H1 (cell line): ENCODE results near the gene CAD.

Experiments used
- ATF3 ChIP-seq: IDR thresholded peaks from 2 replicates; pipeline ENCODE4 v1.6.1; 2011; ENCODE audit warnings: low read depth, mild to moderate bottlenecking, low read length; ENCODE audit not compliant: insufficient read depth
- CBX5 ChIP-seq: fragments of 300-800, 300-1000 bp; sonication (generic); IDR thresholded peaks from 2 replicates; pipeline ENCODE4 v1.7.1; 2016; ENCODE audit warnings: antibody characterized with exemption, low read length, low read depth
- CEBPB ChIP-seq: IDR thresholded peaks from 2 replicates; pipeline ENCODE4 v1.6.1; 2012; ENCODE audit warnings: low read depth, low read length
- CHD2 ChIP-seq: IDR thresholded peaks from 2 replicates; pipeline ENCODE4 v1.6.1; 2012; ENCODE audit warnings: low read length, improper control_type of control experiment
- CTCF ChIP-seq, 3 experiments: IDR thresholded peaks; 1 replicate in 2 of 3; 2 replicates in 1 of 3; pipeline versions ENCODE4 v1.5.1 to v1.6.1; 2011; ENCODE audit warnings: low read length in 3 of 3, mild to moderate bottlenecking in 3 of 3, inconsistent platforms in 2 of 3, low read depth in 1 of 3, moderate library complexity in 1 of 3; ENCODE audit not compliant: insufficient read depth in 1 of 3; ENCODE audit errors: control extremely low read depth in 1 of 3
- EZH2 ChIP-seq: fragments of 200-600 bp; sonication (generic); IDR thresholded peaks from 2 replicates; pipeline ENCODE4 v1.7.1; 2012; ENCODE audit warnings: low read depth, mild to moderate bottlenecking, moderate library complexity, low read length, inconsistent platforms; ENCODE audit not compliant: severe bottlenecking
- JUN ChIP-seq: IDR thresholded peaks from 2 replicates; pipeline ENCODE4 v1.6.1; 2011; ENCODE audit warnings: low read depth, mild to moderate bottlenecking, improper control_type of control experiment, low read length
- MAX ChIP-seq: IDR thresholded peaks from 2 replicates; pipeline ENCODE4 v1.6.1; 2012; ENCODE audit warnings: inconsistent platforms
- PHF8 ChIP-seq: fragments of 200-600 bp; sonication (generic); conservative IDR thresholded peaks from 2 replicates; pipeline ENCODE4 v1.7.1; 2012; ENCODE audit warnings: low read depth, mild to moderate bottlenecking, inconsistent platforms, low read length, moderate library complexity
- POLR2AphosphoS5 ChIP-seq: IDR thresholded peaks from 2 replicates; pipeline ENCODE4 v1.6.1; 2011; ENCODE audit warnings: low read depth, low read length
- RAD21 ChIP-seq, 2 experiments: IDR thresholded peaks in 1 of 2; conservative IDR thresholded peaks in 1 of 2; 2 replicates each; pipeline ENCODE4 v1.6.1; 2011; ENCODE audit warnings: low read depth in 2 of 2, low read length in 2 of 2, improper control_type of control experiment in 1 of 2, inconsistent platforms in 1 of 2, mild to moderate bottlenecking in 1 of 2, moderate library complexity in 1 of 2
- SIN3A ChIP-seq, 2 experiments: IDR thresholded peaks in 1 of 2; conservative IDR thresholded peaks in 1 of 2; 2 replicates each; pipeline ENCODE4 v1.6.1; 2011 to 2012; ENCODE audit warnings: low read length in 2 of 2, improper control_type of control experiment in 1 of 2, low read depth in 1 of 2, mild to moderate bottlenecking in 1 of 2
- TBP ChIP-seq: IDR thresholded peaks from 2 replicates; pipeline ENCODE4 v1.6.1; 2011; ENCODE audit warnings: low read depth, low read length, improper control_type of control experiment
- ZNF274 ChIP-seq: IDR thresholded peaks from 2 replicates; pipeline ENCODE4 v1.7.0; 2012; ENCODE audit warnings: low read length, borderline replicate concordance; ENCODE audit errors: extremely low read depth

GRCh38 chr2:27218614-27219013, 1.4 kb downstream of the CAD start:
- no peak for TF ChIP-seq JUN
- no peak for TF ChIP-seq CHD2
- no peak for TF ChIP-seq MAX
- TF ChIP-seq TBP: no peak
- TF ChIP-seq CTCF (IDR thresholded peaks at IDR 0.05; ENCODE audit: control extremely low read depth in 1 of 3, insufficient read depth in 1 of 3, low read depth in 1 of 3, low read length in 3 of 3): no peak
- no peak for TF ChIP-seq POLR2AphosphoS5
- TF ChIP-seq CBX5: no peak
- no peak for TF ChIP-seq PHF8
- TF ChIP-seq RAD21 (IDR thresholded peaks at IDR 0.05 in 1 of 2, conservative IDR thresholded peaks at IDR 0.05 in 1 of 2; ENCODE audit: low read depth in 2 of 2, low read length in 2 of 2): no peak
- TF ChIP-seq ATF3: no peak
- no peak for TF ChIP-seq ZNF274
- TF ChIP-seq EZH2: no peak
- TF ChIP-seq SIN3A (conservative IDR thresholded peaks at IDR 0.05 in 1 of 2, IDR thresholded peaks at IDR 0.05 in 1 of 2; ENCODE audit: low read depth in 1 of 2, low read length in 2 of 2): no peak
- TF ChIP-seq CEBPB: no peak
